ENCODE results near the gene F13B. TPM values are rescaled to one million over a fixed set of nuclear protein-coding genes. Genes with fewer than 3 reads are reported as not detected.

F13B gene, protein sequence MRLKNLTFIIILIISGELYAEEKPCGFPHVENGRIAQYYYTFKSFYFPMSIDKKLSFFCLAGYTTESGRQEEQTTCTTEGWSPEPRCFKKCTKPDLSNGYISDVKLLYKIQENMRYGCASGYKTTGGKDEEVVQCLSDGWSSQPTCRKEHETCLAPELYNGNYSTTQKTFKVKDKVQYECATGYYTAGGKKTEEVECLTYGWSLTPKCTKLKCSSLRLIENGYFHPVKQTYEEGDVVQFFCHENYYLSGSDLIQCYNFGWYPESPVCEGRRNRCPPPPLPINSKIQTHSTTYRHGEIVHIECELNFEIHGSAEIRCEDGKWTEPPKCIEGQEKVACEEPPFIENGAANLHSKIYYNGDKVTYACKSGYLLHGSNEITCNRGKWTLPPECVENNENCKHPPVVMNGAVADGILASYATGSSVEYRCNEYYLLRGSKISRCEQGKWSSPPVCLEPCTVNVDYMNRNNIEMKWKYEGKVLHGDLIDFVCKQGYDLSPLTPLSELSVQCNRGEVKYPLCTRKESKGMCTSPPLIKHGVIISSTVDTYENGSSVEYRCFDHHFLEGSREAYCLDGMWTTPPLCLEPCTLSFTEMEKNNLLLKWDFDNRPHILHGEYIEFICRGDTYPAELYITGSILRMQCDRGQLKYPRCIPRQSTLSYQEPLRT
- total RNA-seq: not detected
- long read RNA-seq, donor 1: 0 reads
- long read RNA-seq, donor 2: 0 reads

DNA sequence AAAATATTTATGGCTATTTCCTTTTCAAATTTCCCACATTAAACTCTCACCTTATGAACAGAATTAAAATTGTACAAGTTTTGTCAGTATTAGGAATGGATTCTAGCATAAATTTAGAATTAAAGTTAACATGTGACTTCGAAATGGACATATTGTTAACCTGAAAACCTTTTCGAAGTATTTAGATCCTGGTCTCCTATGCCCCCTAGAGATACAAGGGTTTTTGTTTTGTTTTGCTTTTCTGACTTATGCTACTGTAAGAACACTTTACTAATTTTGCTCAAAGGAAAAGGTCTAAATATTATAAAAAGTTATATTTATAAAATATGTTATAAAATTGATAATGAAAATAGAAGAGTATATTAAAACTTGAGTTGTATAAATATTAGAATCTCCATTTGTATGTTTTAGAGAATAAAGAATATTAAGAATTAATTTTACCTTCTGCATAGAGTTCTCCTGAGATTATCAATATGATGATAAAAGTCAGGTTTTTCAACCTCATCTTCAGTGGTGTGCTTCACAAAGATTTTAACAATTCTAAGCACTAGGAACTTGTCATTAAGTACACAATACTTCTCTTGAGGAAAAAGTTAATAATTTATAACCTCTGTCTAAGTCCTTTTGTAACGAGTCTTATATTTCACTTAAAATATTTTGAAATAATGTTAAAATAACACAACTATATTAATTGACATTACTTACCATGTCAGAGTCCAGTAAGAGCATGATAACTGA lies at the start of gene F13B:
Gene F13B (minus strand): TSS at position 542 of the 738 bp plus-strand sequence. CDS start 37 bp downstream, at position 505.
- no peaks in the 10 kb centered on the region for H3K4me1 ChIP-seq (ENCODE audit: low read depth)
- DNase-seq (no peak), ATAC-seq (no peak)
- intact Hi-C loops (cut with DNase I, micrococcal nuclease): no loop called here
- TF ChIP-seq, protein P1, sequence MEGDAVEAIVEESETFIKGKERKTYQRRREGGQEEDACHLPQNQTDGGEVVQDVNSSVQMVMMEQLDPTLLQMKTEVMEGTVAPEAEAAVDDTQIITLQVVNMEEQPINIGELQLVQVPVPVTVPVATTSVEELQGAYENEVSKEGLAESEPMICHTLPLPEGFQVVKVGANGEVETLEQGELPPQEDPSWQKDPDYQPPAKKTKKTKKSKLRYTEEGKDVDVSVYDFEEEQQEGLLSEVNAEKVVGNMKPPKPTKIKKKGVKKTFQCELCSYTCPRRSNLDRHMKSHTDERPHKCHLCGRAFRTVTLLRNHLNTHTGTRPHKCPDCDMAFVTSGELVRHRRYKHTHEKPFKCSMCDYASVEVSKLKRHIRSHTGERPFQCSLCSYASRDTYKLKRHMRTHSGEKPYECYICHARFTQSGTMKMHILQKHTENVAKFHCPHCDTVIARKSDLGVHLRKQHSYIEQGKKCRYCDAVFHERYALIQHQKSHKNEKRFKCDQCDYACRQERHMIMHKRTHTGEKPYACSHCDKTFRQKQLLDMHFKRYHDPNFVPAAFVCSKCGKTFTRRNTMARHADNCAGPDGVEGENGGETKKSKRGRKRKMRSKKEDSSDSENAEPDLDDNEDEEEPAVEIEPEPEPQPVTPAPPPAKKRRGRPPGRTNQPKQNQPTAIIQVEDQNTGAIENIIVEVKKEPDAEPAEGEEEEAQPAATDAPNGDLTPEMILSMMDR (IDR thresholded peaks at IDR 0.05): no peak
- no peaks in the 10 kb centered on the region for H3K9me3 ChIP-seq
- H3K36me3 ChIP-seq (ENCODE audit: low read depth): no peaks in the 10 kb centered on the region
- no peak within 1 kb of the TSS for H3K4me3 ChIP-seq

DNA sequence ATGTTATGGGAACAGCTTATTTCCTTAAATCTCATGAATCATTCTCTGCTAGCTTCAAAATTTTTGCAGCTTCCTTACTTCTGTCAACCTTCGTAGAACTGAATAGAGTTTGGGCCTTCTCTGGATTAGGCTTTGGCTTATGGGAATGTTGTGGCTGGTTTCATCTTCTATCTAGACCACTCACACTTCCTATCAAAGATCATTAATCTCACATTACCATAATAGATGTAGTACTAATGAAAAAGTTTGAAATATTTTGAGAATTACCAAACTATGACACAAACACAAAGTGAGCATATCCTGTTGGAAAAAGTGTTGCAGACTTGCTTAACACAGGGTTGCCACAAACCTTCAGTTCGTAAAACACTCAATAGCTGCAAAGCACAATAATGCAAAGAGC lies 49.1 kb upstream of the F13B start:
- no peaks in the 10 kb centered on the region for H3K4me1 ChIP-seq (ENCODE audit: low read depth)
- no peaks in the 10 kb centered on the region for H3K9me3 ChIP-seq
- H3K4me3 ChIP-seq: no peak overlapping the region
- TF ChIP-seq, protein P1 (IDR thresholded peaks at IDR 0.05): no peak
- ATAC-seq (no peak), DNase-seq (no peak)
- H3K36me3 ChIP-seq (ENCODE audit: low read depth): no peaks in the 10 kb centered on the region
- intact Hi-C loops (cut with DNase I, micrococcal nuclease): no loop called here

DNA sequence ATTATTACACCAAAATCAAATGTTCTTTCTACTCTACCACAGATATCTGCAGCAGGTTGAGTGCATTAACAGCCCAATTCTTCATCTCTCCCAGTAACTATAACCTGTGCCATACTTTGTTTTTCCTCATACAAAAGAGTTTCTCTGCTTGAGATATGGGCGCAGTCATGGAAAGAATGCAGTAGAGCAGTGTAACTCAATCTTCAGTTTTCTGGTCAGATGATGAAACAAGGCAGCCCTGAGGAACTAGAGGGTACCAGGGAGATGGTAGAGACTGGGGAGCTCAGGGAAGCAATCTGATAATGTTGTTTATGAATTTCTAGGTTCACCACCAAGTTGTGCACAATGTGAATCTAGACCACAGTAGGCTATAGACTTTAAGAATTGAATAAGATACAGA lies 39.8 kb upstream of the F13B start:
- DNase-seq (no peak), ATAC-seq (no peak)
- H3K9me3 ChIP-seq: no peaks in the 10 kb centered on the region
- TF ChIP-seq, protein P1 (IDR thresholded peaks at IDR 0.05): no peak
- H3K36me3 ChIP-seq (ENCODE audit: low read depth): no peaks in the 10 kb centered on the region
- intact Hi-C loops (cut with DNase I, micrococcal nuclease): no loop called here
- no peak overlapping the region for H3K4me3 ChIP-seq
- no peaks in the 10 kb centered on the region for H3K4me1 ChIP-seq (ENCODE audit: low read depth)

DNA sequence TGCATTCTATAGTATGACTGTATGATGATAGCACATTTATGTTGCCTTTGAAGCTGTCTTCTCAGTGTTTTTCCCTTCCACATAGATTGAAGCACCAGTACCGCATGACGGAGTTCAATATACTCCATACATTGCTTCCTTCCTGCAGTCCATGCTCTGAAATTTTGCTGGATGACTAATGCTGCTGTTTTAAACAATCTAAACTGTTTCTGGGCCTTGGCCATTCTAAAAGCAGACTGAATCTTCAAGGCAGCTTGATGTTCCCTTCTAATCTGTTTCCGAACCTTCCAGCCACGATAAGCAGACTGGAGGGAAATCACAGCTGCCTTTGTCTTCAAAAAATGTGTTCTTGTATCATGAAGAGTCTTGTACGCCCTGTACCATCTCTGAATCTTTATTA lies 36.2 kb upstream of the F13B start:
- TF ChIP-seq, protein P1 (IDR thresholded peaks at IDR 0.05): no peak
- intact Hi-C loops (cut with DNase I, micrococcal nuclease): no loop called here
- Histone ChIP-seq H3K36me3 (ENCODE audit: low read depth) (no peaks in the 10 kb centered on the region), H3K4me3 (no peak overlapping the region), H3K9me3 (no peaks in the 10 kb centered on the region), H3K4me1 (ENCODE audit: low read depth) (no peaks in the 10 kb centered on the region)
- no peak for DNase-seq
- ATAC-seq: no peak

DNA sequence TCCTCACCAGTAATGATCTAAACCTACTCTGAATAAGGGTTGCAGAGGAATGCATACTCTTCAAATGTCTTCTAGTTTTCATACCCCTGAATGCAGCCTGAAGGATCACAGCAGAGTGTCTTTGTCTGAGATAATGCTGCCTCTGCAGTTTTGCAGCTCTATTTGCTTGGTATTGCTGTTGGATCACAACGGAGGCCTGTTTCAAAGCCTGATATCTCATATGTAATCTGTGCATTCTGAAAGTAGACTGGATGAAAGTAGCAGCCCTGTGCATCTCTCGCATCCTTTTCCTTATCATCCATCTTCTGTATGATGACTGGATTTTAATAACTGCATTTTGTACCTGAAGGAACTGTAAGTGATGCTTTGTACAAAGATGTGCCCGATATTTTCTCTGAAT lies 34.9 kb upstream of the F13B start:
- TF ChIP-seq, protein P1 (IDR thresholded peaks at IDR 0.05): no peak
- Histone ChIP-seq H3K4me3 (no peak overlapping the region), H3K4me1 (ENCODE audit: low read depth) (no peaks in the 10 kb centered on the region), H3K9me3 (no peaks in the 10 kb centered on the region), H3K36me3 (ENCODE audit: low read depth) (no peaks in the 10 kb centered on the region)
- intact Hi-C loops (cut with DNase I, micrococcal nuclease): no loop called here
- ATAC-seq: no peak
- no peak for DNase-seq

All from mucosa of descending colon (tissue), 3 donors.